GM18868 (cell line): ENCODE measurements around the gene ZEB1.
"Not testable (repeated sequence)": the region's sequence is repeated elsewhere in the genome, so short reads cannot be mapped to it uniquely, and the experiment has no call there.

Experiments used
- ATAC-seq: cut with Tn5 transposase; IDR thresholded peaks from one replicate; pipeline ENCODE4 v1.9.1; 2021; ENCODE audit warnings: mild to moderate bottlenecking, moderate library complexity; ENCODE audit not compliant: unreplicated experiment

The ZEB1 gene

DNA sequence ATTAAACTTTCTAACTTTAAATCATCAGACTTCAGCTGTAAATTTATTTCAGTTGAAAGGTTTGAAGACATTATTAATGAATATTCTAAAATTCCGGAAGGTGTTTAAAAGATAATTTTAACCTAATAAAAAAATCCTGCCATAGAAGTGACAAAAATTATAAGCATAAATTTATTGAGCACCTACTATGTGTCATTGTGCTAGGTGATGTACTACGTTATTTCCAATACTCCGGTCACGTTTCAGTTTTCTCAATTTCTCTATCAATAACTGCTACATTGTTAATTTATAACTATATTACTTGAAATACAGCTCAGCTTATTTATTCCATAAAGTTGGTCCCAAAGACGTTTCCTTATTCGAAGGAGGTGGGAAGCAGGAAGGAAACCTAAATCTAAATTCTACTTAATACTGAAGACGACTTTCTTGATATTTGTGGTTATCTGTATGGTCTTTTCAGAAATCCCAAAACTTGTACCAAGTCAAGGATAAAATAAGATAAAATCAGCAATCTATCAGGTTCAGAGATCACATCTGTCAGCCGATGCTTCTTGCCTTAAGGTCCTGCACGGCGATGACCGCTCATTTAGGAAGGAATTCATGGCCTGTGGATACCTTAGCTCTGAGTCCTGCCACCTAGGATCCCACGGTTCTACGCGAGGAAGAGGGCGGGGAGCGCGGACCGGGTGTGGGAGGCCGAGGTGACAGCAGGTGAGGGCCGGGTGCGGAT is 1.2 kb upstream of the ZEB1 start:
- no peak for ATAC-seq

DNA sequence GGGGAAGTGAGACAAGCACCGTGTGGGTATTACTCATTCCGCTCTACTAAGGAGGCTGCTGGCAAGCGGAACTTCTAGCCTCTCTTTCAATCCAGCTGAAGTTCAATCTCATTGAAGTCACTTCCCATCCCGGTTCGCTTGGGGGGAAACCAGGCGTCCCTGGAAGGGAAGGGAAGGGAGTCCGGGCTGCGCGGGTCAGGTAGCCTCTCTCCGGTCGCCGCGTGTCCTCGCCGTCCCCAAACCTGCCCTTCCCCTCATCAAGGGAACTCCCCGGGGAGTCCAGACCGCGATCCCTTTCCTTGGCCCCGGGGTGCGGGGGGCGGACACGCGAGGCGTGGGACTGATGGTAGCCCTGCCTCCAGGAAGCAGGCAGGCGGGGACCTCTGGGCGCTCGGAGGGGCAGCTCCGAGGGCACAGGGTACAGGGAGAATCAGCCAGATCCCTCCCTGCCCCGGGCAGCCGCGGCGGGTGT is 598 bp upstream of the ZEB1 start:
- peak; percentile 78 for ATAC-seq

DNA sequence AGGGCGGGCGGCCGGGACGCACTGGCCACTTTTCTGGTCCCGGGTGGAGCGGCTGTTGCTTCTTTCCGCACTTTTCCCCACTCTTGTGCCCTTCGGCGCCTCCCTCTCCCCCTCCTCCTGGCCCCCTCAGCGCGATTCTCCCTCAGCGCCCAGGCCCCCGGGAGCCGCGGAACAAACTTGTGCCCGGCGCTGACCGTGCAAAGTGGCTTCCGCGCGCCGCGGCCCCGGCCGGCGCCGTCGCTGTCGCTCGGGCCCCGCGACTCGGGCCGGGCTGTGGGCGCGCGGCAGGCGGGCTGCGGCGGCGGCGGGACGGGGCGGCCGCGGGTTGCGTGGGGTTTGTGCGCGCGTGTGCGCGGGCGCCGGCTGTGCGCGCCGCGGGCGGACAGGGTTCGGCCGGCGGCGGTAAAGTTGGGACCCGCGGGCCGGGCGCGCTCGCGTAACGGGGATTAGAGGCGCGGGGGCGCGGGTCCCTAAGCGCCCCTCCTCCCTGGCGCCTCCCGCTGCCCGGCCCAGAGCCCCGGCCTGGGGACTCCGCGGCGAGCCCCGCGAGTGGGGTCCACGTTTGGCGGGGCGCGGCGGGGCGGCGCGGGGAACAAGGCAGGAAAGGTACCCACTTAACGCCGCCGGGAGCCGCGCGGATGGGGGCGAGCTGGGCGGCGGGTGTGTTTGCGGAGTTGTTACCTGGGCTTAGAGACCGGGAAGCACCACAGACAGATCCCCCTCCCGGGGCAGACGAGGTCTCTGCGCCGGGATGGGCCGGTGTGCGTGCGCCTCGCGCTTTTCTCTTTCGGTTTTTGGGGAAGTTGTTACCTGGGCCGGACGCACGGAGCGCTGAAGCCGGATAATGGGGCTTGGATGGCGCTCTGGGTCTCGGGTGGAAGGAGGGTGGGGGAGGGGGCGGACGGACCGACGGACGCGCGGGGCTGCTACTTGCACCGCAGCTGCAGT is 860 bp downstream of the ZEB1 start:
- ATAC-seq: peak; percentile 18

DNA sequence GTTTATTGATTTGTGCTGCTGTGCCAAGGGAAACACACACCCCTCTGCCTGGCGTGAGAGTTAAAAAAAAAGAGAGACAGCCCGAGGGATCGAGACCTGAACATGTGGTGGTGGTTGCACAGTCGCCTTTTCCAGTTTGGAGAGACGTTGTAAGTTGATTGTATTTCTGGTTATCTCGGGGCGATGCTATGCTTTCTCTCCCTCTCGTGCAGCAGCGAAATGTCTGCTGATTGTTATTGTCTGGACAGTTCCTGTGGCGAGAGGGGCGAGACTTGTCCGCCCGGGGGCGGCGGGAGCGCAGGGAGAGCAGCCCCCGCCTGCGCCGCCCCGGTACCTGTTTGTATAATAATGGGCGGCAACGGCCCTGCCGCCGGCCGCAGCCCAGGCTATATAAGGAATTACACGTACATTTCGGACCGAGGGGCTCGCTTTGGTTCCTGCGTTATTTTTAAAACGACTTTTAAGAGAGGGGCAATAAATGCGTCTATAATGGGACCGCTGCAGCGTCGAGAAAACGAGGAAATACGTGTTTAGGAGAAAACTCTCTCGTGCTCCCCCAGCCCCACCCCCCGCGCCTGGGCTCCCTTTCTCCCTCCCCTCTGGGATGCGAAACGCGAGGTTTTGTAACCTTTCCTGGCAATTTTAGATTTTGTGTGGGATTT is 1.7 kb downstream of the ZEB1 start:
- no peak for ATAC-seq

DNA sequence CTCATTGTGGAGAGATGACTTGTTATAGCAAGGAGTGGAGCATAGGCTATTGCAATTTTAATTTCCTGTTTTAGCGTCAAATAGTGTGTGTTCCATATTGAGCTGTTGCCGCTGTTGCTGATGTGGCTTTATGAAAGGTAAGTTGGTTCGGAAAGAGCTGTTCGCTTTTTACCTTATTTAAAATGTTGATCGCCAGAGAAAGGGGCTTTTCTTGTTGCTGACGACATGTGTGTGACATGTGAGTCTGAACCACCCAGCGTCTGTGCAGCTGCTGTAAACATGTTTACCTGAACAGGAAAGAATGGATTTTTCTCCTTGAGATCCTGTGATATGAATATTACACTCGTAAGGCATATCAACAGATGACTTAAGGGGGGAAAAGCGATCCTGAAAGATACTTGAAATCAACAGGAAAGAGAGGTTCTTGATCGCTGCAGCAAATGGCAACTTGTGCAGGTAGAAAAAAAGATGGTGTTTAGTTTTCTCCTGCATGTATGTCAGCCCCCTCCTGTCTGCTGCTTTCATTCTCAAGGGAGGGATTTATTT is 2.5 kb downstream of the ZEB1 start:
- no peak for ATAC-seq

GRCh38 chr10:31322647-31323046 is 3.6 kb downstream of the ZEB1 start:
- ATAC-seq: no peak

DNA sequence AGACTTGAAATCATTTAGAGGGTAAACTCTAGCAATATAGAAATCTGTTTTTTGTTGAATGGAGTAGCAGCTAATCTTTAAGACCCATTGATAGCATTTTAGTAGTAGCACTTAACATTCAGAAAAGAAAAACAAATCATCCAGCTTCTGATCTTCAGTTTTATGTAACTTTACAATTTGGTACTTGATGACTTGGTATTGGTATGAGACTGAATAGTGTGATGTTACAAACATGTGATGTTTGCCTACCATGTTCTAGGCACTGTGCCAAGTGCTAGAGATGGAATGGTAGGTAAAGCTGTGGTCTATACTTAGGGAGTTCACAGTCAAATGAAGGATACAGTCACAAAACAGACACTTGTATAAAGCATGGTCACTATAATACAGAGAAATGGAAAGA is 21.3 kb downstream of the ZEB1 start:
- ATAC-seq: peak; percentile 50

DNA sequence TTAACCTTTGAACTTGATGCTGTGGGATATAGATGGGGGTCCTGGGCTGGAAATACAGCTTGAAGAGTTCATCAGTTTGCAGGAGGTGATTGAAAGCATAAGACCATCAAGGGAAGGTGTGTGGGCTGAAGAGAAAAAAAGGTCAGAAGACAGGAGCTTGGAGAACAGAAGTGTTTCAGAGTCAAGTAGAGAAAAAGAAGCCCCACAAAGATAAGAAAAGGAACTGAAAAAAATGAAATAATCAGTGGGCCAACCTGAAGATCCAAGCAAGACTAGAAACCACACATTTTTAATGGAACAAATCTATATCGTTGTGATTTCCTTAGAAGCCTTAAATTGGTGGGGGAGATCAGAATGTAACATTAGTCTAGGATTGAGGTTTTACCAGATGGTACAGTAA is 22.5 kb downstream of the ZEB1 start:
- ATAC-seq: no peak

DNA sequence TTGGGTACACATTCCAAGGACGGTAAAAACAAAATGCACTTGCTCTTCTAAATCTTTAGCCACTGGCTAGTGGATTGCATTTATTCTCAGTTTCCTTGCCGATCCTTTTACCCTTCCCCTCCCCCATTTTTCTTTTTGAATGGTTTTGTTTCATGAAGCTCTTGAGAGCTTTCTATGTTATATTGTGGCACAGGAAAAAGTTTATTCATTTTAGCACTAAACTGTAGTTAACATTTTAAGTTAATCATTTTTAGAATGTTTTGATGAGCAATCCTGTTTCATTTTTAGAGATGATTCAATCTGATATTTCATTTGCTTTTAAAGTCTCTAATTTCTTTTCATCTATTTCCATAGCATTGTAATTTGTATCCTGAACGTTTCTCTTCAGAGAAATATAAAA is 24.0 kb downstream of the ZEB1 start:
- no peak for ATAC-seq

DNA sequence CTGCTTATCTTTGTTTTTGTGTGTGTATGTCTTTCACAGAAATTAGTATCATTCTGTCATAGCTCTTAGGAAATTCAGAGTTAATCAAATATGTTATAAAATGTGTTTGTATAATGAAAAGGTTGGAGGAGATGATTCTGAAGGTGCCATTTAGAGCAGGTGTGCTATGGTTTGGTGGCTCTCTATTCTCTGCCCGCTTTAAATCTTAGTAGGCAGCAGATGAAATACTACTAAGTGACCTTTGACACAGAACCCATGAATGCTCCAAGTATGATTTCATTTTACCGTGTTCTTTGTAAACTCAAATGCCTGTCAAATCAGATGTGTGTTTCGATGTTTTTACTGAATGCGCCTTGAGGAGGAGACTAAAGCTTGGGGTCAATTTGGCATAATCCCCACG is 24.5 kb downstream of the ZEB1 start:
- no peak for ATAC-seq

GRCh38 chr10:31345886-31346285 is 26.9 kb downstream of the ZEB1 start:
- ATAC-seq: no peak

GRCh38 chr10:31346953-31347352 is 27.9 kb downstream of the ZEB1 start:
- no peak for ATAC-seq

DNA sequence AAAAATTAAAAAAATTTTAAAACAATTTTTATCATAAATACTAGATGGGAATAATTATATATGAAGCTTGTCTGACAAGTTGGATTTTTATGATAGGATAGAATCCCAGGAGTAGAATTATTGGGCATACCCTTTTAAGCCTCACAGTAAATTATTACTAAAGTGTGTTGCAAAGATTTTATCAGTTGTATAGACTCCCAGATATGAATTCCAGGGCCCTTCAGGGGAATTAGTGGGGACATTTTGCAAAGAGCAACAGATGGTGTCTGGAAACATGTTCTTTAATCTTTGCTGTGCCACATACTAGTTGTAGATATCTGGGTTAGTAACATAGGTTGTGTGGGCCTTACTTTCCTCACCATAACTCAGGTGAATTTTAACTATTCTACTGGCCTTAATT is 28.7 kb downstream of the ZEB1 start:
- ATAC-seq: no peak

DNA sequence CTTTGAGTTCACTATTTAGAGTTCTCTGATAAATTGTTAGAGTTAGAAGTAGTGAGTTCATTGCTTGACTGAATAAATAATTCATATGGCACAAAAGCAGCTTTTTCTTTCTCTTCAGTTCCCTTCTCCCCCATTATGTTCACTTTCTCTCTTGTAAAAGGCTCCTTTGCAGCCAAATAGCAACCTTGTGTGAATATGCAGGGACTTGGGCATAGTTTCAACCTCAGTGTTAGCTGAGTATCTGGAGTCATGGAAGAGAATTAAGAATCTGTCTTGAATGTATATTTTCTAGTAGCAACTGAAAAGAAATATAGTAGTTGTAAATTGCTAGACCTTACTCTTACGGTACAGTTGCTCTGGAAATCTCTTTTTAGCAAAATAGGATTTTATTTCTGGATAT is 31.9 kb downstream of the ZEB1 start:
- ATAC-seq: no peak

GRCh38 chr10:31352436-31353226 is 33.6 kb downstream of the ZEB1 start:
- ATAC-seq: no peak

GRCh38 chr10:31353574-31353973 is 34.6 kb downstream of the ZEB1 start:
- peak; percentile 97 for ATAC-seq

GRCh38 chr10:31358688-31359330 is 39.8 kb downstream of the ZEB1 start:
- ATAC-seq: no peak

GRCh38 chr10:31359979-31360378 is 41.0 kb downstream of the ZEB1 start:
- ATAC-seq: no peak

- ATAC-seq: not testable (repeated sequence)
Observed at GRCh38 chr10:31361475-31361874, 42.5 kb downstream of the ZEB1 start.
